CD4-positive, alpha-beta T cell treated with Interleukin-2 at 100 ng/mL for 4 hours (primary cell): ENCODE results near the gene RARRES1.

ENCODE experiments used
- DNase-seq: peaks from one replicate; pipeline ENCODE4 v3.0.0-alpha.2; 2020; ENCODE audit warnings: low spot score

Gene RARRES1

DNA sequence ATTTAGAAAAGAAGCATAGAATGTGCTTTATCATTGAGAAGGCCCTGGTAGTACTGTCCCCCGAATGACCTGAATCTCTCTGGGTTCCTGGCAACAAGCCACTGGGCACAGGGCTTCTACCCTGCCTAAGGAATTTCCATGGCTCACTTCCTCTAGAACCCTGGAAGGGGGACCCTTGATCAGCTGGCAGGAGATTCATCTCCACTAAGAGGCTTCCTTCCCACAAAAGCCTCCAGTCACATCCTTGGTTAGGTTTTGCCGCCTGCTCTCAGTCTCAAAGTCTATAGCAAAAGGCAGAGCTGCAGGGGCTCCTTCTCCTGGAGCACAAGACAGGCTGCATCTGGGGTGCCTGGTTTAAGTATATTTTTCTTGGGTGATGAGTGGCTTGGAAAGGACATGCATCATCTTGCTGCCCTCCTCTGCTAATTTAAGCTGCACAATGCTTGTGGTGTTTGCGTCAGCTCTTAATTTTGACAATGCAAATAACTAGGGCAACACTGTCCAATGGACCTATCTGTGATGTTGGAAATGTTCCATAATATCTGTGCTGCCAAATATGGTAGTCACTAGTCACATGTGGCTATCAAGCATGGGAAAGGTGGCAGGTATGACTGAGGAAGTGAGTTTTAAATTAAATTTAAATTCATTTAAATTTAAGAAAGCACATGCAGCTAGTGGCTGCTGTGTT lies 33.4 kb upstream of the RARRES1 start:
- DNase-seq = no peak

DNA sequence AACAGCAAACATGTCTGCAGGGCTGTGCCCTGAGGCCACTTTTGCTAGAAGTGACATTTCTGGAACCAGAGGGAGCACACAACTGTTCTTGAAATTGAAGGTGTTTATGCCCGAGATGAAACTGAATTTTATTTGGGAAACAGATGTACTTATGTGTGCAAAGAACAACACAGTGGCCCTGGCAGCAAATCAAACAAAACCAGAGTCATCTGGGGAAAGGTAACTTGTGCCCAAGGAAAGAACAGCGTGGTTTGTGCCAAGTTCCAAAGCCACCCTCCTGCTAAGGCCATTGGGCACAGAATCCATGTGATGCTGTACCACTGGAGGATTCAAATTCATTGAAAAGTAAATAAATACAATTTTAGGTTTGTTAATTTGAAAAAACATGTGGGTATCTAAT lies 31.2 kb upstream of the RARRES1 start:
- DNase-seq = no peak

DNA sequence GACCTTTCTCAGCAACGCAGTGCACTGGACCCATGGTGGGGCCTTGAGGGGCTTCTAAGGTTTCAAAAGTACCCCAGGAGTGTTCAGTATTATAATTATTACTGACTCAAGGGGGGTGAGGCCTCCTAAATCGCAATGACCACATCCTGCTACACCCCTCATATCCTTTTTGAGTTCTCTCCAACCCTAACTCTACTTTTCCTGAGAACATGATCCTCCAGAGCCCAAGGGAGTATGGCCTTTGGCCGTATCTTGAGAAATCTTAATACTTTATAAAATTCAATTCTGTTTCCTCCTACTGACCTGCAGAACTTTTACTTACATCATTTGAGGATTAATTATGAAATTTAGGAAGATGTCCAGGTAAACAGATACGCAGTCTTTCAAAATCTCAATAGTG lies 30.4 kb upstream of the RARRES1 start:
- no peak for DNase-seq

DNA sequence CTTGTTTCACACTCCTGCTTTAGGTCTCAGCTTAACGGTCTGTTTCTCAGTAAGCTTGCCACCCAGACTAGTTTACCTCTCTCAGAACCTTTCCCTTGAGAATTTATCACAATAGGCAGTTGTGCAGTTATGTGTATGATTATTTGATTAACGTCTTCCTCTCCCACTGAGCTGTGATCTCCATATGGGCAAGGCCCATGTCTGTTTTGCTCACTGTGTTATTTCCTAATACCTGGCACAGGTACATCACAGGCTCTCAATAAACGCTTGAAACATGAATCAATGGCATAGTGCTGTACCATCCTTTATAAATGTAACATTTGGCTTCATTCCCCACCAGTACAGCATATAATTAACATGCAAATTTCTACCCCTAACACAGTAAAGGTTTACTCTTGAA lies 29.1 kb upstream of the RARRES1 start:
- DNase-seq = no peak

DNA sequence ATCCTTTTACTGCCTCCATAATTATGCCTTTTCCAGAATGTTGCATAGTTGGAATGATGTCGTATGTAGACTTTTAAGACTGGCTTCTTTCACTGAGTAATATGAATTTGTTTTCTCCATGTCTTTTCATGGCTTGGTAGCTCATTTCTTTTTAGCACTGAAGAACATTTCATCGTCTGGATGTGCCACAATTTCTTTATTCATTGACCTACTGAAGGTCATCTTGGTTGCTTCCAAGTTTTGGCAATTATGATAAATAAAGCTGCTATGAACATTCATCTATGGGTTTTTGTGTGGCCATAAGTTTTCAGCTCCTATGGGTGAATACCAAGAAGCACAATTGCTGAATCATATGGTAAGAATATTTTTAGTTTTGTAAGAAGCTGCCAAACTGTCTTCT lies 23.2 kb upstream of the RARRES1 start:
- DNase-seq = no peak

DNA sequence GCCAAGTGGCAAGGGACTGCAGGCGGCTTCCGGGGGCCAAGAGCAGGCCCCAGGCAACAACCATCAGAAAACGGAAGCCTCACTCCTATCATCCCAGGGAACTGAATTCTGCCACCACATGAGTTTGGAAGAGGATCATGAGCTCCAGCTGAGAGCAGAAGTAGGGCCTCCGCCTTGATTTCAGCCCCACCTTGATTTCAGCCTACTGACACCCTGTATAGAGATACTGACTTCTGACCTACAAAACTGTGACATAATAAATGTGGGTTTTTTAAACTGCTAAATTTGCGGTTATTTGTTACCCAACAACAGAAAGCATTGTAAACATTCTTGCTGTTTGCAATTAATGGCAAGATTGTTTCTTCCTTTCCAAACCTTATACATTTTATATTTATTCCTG lies 21.6 kb upstream of the RARRES1 start:
- DNase-seq = no peak

DNA sequence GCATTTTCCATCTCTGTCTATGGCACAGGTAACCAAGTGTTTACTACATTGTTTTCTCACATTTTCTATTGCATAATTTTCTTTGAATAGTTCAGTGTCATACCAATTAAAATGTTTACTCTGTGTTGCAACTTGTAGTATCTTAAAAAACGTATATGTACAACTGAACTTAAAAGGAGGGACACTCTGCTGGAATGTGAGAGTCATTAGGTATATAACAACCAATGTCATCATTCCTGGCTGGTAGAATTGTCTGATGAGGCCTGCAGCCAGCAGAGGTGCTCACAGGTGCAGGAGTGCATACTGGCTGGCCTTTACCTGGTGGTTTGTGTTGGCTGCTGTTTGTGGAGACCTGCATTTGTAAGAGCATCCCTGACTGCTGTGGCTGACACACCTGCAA lies 19.1 kb upstream of the RARRES1 start:
- DNase-seq = no peak

DNA sequence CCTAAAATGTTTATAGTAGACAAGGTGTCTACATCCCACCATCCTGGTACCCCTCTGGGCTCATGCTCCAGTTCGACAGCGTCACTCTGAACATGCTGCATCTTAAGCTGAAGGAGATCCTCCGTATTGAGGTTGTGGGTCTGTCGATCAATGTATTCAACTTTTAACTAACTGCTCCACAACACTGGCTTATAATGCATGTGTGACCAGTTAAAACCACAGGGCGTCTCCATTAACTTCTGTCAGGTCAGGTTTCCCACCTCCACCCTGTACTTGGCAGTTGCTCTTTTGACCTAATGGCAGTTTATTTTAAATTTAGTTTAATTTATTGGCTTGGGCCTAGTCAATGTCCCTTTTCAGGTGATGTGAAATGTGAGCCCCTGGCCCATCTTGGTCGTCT lies 17.8 kb upstream of the RARRES1 start:
- no peak for DNase-seq

DNA sequence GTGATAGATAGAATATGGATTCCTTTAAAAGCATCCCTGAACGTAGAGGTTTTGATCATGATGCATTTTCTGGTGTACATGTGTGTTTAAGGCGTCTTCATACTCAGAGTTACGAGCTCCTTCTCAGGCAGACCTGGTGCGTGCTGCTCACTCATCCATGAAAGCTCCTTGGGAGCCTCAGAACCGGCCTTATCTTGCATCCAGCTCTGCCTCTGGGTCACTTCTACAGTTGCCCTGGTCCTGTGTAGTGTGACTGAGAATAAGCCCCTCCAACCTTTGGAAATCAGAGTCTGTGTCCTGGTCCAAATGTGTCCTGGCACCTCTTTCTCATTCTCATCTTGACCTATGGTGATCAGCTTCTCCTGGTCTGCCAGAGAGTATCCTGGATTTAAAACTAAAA lies 17.3 kb upstream of the RARRES1 start:
- no peak for DNase-seq

DNA sequence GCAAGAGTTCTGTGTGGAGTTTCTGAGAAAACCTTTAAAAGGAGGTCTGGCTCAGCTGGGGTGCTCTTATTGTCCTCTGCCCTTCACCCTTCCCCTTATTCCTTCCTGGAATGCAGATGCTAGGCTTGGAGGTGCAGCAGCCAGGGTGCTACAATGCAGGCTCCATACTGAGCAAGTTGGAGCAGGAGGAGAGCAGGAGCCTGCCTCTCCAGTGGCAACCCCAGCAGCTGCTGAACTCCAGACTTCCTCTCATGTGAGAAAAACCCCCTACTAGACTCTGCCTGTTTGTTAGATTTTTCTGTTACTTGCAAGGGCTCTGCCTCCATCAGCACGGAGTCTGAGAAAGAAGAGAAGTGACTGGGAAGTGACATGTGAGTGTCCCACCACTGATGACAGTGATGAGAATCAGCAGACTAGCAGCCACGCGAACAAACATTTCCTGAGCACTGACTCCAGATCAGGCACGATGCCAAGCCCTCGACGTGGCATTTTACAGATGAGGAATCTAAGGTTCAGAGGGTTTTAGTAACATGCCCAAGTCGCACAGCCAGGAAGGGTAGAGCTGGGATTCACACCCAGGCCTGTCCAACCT lies 16.1 kb upstream of the RARRES1 start:
- no peak for DNase-seq

DNA sequence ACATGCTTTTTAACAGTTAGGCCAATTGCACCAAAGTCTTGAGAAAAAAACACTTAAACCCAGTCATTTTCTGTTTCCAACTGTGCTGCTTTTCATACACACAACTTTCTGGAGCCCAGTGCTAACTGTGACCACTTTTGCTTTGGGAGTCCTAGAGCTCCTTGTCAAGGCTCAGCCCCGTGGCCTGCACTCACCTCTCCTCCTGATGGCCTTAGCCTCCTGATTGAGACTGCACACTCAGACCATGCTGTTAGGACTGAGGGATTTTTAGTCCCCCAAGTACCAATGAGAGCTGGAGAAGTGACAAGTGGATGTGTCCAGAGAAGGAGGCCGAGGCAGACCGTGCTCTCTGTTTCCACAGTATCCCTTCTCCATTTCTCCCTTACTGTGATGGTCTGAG lies 15.2 kb upstream of the RARRES1 start:
- no peak for DNase-seq

DNA sequence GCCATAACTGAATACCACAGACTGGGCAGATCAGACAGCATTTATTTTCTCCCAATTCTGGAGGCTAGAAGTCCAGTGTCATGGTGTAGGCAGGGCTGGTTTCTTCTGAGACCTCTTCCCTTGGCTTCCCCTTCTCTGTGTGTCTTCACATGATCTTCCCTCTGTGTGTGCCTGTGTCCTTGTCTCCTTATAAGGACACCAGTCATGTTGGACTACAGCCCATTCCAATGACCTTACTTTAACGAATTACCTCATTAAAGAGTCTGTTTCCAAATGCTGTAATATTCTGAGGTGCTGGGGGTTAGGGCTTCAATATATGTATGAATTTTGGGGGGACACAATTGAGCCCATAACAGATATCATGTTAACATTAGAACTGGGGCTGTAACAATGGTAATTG lies 13.3 kb upstream of the RARRES1 start:
- DNase-seq = no peak

DNA sequence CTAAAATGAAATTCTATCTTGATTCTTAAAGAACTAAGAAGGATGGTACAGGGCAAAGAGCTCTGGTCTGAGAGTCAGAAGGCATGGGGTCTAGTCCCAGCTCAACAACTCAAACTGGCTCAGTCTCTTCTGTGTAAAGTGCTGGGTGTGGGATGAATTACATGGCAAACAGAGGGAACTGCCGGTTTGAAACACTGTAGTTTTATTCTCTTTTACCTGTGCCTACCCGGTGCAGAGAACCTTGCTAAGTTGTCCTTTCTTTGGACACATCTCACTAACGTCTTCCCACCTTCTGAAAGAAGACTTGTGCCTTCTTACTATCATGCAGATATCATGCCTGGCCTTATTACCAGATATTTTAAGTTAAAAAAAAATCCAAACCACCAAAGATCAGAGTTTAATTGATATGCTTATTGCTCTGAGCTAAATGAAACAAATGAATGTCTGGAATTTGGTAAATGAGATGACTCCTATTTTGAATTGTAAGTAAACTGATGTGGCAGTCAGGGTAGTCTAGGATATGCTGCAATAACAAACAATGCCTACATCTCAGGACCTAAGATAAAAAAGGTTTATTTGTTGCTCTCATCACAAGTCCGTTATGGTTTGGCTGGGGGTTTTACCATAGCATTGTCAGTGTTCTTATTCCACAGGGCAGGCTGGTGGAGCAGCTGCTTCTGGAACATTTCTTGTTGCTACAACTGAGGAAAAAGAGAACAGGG lies 12.5 kb upstream of the RARRES1 start:
- no peak for DNase-seq

DNA sequence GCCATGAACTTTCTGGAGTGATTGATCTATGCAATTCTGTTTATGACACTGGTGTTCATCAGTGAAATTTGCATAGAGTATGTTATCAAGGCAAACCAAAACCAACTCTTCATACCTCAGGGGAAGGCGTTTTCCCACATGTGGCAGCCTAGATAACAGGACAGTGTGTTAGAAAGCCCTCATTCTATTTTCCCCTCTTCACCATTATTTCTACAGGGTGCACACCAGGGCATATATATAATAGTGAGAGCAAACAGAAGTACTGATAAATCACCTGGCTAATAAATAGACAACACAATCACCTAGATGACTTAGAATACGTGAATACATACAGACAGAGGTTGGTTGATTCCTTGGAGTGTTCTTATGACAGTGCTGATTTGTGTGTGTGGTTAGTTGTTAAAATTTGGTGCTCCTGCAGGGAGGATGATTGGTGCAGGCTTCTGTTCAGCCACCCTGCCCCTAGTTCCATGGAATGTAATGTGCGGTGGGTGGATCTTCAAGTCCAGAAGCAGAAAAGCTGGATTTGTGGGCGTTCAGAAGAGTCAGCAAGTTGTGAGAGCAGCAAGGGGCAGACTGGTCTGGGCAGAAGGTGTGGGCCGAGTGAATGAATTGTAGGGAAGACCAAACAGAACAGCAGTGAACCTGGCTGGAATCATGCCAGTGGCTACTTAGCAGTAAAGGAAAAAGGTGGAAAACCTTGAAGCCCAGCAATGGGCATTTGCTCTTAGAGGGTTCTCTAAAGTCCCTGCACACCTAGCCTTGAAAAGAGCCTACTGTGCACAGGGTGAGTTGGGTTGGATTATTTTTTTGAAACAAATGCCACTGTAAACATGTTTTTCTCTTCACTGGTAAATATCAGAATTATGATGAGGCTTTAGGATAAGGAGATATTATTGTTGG lies 11.7 kb upstream of the RARRES1 start:
- no peak for DNase-seq

DNA sequence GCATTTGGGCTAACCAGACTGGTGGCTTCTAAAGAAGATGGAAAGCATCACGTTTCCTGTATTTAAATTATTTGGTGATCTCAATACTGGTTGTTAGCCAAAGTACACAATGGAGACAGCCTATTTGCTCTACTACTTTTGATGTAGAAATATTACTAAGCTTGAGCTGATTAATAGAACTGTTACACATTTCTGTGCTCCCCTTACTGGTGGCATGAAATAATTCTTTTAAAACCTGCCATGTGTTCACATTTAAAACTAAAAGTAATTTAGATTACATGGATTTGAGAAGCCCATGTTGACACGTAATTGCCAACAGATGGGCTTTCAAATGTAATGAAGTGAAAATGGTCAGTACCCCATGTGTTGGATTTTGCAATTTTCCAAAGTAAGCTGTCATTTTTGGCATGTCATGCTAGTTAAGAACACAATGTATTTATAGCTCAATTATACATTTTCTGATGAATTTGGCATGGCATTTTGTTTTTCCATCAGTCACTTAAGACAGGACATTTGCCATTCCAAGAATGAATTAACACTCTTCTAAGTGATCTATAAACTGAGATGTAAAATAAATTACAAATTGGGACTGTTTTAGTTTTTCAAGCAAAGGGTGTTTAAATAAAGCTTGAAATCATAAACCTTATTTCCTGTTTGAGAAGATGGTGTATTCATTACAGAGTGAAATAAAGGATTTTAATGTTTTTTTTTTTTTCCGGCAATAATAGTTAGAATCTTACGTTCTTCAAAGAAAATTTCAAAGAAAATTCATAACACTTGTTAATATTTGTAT lies 10.8 kb upstream of the RARRES1 start:
- DNase-seq = no peak

DNA sequence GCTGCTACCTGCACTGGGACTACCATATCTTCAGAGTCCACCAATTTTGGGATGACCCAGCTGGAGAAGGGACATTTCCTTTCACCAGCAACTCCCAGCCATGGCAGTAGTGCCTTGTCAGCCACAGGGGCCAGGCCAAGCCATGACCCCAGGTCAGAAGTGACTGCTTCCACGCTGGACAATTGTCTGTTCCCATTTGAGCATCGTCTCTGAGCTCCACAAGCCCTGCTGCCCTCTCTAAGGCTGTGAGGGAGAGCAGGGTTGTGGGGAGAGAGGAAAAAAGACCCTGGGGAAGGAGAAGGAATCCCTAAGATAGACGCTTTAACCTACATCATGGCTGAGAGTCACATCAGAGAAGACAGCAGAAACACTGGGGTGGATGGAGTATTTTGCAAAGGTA lies 7.4 kb upstream of the RARRES1 start:
- no peak for DNase-seq

DNA sequence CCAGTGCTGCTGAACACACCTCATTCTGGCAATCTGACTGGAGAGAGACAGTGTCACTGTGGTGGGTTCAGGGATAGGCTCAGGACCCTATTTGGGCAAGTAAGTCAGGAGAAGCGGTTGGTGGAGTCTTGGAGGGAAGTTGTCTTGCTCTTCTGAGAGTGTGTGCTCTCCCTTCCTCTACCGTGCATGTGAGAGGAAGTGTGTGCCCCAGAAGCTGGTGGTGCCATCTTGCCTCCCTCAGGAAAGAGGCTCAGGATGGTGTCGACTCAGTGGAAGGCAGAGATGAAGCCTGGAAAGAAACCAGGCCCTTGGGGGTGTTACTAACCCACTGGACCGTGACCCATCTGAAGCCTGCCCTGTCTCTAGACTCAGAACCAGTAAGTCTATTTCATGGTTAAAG lies 6.8 kb upstream of the RARRES1 start:
- DNase-seq = no peak

DNA sequence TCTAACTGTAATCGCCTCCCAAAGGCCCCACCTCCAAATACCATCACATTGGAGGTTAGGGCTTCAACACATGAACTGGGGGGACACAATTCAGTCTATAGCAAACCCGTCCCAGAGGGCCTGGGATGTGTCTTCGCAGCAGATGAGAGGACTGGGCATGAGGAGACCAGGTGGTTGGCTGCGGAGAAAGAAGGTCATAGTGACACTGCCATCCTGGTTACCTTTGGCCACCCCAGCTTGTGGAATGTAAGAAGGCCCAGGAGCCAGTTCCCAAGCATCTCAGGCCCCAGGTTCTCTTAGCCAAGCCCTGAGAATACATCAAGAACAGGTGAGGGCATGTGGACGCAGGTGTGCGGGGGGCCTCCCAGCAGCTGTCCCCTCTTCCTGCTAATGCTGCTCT lies 6.4 kb upstream of the RARRES1 start:
- DNase-seq = no peak

DNA sequence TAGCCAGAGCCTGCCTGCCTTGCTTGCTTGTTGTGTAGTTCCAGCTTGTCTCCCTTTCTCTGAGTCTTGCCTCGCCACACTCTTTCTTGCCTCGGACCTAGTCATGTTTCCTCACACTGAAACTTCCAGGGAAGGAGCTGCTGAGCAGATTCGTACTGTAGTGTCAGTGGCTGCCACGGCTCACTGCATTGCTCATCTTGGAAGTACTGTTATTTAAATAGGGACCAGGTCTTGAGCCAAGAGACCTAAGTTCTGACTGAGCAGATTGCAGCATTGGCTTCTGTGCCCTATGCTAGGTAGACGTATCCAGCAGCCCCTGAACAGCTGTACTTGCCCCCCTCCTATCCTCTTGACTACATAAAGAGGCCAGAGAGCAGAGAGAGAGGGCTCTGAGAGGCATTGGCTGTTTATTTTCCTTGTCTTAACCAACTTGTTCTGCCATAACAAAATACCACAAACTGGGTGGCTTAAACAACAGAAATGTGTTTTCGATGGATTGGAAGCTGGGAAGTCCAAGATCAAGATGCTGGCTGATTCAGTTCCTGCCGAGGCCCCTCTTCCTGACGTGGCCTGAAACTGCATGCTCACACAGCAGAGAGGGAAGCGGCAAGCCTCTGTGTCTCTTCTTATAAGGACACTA lies 5.8 kb upstream of the RARRES1 start:
- DNase-seq = no peak

DNA sequence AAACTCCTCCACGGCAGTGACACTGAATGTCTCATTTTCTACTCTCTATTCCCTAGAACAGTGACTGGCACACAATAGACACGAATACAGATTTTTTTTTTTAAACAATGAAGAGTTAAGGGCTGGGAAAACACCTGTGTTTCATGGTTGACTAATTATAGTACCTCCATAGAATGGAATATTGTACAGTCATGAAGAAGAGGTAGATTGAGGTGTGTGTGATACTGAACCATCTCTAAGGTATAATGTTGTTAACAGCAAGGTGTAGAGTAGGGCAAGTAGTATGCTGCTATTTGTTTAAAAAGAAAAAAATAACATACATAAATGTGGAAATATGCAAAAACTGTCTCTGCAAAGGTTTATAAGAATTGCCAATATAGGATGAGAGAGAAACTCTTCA lies 5.2 kb upstream of the RARRES1 start:
- no peak for DNase-seq

DNA sequence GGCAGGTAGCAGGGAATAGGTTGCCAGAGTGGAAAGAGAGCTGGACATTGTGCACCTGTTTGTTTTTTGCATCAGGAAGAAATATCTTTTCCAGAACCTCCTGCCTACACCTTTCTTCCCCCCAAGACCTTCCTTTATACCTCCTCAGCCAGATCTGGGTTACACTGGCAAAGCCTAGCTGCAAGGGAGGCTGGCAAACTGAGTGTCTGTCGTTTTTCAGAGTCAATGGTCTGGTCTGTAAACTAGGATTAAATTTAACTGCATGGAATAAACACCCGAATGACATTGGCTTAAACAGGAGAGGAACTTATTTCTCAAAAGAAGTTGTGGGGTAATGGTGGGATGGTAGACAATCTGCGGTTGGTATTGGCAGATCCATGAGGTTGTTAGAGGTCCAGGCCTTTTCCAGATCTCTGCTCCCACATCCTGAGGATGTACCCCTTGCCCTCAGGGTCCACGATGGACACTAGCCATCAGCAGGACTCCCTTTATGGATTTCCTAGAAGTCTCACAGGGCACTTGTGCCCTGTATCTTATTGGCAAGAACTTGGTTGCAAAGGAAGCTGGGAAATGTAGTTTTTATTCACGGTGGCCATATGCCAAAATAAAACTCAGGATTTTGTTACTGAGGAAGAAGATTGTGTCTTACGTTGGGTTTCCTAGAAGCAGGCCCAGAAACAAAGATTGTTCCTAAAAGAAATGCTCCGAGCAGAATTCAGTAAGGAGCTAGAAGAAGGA lies 3.2 kb upstream of the RARRES1 start:
- no peak for DNase-seq
